NK-92 treated with Interleukin-12 subunit alpha and Interleukin-12 subunit beta, amount 100 ng/mL, for 24 hours (cell line): ENCODE results near the gene OR8G5.
"Not testable (repeated sequence)": the region's sequence is repeated elsewhere in the genome, so short reads cannot be mapped to it uniquely, and the experiment has no call there.

ENCODE experiments used
- DNase-seq: peaks from one replicate; lab custom pipeline; 2025; lab: John Stamatoyannopoulos, UW

Gene OR8G5, protein sequence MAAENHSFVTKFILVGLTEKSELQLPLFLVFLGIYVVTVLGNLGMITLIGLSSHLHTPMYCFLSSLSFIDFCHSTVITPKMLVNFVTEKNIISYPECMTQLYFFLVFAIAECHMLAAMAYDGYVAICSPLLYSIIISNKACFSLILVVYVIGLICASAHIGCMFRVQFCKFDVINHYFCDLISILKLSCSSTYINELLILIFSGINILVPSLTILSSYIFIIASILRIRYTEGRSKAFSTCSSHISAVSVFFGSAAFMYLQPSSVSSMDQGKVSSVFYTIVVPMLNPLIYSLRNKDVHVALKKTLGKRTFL

DNA sequence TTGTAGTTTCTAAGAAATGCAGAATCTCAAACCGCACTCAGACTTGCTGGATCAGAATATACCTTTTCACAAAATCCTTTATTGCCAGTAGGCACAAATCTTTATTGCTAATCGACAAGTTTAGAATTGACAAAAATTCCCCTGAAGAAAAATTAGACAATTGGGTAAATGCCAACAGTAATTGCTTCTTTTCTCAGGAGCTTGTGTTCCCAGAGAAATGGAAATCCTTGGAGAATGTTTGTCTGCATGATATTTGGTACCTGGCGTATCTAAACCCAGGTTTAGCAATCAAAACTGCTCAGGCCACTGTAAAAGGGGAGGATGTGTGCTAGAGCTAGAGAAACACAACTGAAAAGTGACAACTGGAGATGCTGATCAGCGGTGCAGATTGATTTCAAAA lies at the start of gene OR8G5:
Gene OR8G5 (plus strand): TSS at position 301 of the 400 bp plus-strand sequence. CDS start 8,556 bp downstream, outside the sequence.
- DNase-seq: no peak

DNA sequence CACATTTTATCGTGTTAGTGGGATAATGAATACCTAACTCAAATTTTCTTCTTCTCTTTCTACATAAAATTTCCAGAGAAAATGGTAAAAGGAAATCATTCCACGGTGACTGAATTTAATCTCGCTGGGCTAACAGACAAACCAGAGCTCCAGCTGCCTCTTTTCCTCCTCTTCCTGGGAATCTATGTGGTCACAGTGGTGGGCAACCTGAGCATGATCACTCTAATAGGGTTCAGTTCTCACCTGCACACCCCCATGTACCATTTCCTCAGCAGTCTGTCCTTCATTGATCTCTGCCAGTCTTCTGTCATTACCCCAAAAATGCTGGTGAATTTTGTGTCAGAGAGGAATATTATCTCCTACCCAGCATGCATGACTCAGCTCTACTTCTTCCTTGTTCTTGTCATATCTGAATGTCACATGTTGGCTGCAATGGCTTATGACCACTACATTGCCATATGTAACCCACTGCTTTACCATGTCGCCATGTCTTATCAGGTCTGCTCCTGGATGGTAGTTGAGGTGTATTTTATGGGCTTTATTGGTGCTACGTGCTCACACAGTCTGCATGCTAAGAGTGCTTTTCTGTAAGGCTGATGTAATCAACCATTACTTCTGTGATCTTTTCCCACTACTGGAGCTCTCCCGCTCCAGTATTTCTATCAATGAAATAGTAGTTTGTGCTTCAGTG lies 48.9 kb upstream of the OR8G5 start:
- no peak for DNase-seq

DNA sequence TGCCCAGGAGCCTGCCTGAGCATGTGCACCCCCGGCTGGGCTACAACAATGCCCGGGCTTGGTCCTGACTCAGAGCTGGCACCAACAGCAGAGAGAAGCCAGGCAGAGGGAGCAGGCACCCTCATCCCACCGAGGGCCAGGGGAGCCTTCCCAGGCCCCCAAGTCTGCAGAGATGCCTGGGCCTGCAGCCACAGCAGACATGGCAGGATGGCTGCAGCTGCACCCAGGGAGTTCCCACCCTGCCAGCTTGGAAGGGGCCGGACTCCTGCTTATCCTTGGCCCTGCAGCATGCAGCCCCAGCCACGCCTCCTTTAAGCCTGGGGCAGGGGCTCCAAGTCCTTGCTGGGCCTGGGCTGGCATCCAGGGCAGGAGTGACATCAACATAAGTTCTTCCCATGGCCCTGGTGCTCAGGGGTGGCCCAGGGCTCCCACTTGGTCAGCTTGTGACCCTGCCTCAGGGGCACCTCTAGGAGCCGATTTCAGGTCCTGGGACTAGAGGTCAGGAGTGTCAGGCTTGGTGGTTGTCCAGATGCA lies 46.3 kb upstream of the OR8G5 start:
- no peak for DNase-seq

DNA sequence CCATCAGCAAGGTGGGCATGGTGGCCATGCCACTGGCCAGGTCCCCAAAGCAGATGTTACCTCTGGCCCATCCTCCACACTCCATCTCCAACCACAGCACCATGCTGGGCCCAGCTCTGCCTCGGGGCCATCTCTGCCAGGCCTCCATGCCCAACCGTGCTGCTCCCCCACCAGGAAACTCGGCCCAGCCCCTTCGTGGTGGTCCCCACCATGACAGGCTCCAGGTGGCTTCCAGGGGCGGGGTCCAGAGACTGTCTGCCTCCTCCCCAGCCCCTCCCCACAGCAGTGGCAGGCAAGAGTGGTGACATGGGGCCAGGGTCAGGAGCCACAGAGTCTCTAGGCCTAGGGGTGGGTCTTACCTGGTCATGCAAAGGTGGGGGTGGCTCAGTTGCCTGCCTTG lies 45.8 kb upstream of the OR8G5 start:
- DNase-seq: no peak

DNA sequence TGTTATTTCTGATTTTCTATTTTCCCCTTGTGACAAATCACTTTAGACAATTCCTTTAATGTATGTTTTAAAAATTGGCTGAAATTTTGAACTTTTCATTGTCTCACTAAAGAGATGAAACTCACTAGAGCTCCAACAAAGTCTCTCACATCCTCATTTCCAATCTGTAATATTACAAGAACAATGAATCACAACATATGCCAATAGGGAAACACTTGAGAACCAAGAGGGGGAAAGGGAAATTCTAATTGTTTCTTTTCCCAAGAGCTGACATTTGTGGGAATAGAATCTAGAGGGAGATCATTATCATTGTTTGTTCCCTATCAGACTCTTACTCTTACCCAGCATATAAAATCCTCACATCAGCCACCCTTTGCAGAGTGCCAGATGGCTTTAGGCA lies 44.9 kb upstream of the OR8G5 start:
- no peak for DNase-seq

DNA sequence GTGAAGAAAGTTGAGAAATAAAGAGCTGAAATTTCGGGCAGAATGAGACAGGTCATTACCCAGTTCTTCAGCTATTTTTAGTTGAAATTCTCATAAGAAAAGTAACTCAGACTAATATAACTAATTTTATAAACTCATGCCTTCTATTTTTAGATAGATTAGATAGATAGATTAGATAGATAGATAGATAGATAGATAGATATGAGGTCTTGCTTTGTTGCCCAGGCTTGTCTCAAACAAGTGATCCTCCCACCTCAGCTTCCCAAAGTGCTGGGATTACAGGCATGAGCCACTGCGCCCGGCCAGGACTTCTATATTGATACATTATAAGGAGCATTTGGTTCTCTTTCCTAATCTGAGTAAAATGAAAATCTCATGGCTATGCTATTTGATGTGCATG lies 42.1 kb upstream of the OR8G5 start:
- no peak for DNase-seq

DNA sequence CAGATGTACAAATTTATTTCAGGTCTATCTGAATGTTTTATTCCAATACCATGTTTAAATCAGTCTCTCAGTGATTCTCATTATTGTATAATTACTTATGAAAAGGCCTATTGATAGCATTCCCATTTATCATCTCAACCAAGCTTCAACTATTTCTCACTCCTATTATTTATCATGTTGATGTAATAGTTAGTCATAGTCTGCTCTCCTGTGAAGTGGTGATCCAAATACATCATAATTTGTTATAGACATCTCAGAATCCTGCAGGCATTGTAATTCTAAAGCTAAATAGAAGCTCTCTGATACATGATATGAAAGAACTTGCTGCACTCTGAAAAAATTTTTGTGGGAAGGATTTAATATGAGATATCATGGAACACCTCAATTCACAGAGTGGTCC lies 37.0 kb upstream of the OR8G5 start:
- DNase-seq: no peak

DNA sequence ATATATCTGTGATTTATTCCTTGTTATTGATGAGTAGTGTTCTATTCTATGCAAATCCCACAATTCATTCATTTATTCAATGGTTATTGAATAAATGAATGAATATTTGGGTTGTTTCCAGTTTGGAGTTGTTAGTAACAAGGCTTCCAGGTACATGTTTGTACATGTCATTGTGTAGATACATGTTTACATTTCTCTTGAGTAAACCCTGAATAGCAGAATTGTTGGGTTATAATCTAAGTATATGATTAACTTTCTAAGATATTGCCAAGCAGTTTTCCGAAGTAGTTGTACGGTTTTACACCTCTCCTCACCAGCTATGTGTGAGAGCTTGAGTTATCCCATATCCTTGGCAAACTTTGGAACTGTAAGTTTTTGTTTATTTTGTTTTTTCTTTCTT lies 33.8 kb upstream of the OR8G5 start:
- DNase-seq: no peak

DNA sequence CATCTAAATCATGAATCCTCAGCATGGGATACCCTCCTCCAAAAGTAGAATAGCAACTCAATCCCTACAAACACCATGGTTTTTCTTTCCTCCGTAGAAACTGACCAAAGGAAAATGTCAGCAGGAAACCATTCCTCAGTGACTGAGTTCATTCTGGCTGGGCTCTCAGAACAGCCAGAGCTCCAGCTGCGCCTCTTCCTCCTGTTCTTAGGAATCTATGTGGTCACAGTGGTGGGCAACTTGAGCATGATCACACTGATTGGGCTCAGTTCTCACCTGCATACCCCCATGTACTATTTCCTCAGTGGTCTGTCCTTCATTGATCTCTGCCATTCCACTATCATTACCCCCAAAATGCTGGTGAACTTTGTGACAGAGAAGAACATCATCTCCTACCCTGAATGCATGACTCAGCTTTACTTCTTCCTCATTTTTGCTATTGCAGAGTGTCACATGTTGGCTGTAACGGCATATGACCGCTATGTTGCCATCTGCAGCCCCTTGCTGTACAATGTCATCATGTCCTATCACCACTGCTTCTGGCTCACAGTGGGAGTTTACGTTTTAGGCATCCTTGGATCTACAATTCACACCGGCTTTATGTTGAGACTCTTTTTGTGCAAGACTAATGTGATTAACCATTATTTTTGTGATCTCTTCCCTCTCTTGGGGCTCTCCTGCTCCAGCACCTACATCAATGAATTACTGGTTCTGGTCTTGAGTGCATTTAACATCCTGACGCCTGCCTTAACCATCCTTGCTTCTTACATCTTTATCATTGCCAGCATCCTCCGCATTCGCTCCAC lies 31.4 kb upstream of the OR8G5 start:
- DNase-seq: not testable (repeated sequence)

DNA sequence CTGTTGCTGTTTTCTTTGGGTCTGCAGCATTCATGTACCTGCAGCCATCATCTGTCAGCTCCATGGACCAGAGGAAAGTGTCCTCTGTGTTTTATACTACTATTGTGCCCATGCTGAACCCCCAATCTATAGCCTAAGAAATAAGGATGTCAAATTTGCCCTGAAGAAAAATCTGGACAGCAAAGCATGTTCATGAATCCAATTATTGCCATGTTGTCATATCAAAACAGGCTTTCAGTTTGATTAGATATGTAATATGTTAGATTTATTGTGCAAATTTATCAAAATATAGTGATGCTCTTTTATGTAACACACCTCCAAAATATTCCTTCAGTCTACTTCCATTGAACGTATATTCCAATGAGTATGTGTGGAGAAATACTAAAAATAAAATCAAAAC lies 30.7 kb upstream of the OR8G5 start:
- DNase-seq: no peak

DNA sequence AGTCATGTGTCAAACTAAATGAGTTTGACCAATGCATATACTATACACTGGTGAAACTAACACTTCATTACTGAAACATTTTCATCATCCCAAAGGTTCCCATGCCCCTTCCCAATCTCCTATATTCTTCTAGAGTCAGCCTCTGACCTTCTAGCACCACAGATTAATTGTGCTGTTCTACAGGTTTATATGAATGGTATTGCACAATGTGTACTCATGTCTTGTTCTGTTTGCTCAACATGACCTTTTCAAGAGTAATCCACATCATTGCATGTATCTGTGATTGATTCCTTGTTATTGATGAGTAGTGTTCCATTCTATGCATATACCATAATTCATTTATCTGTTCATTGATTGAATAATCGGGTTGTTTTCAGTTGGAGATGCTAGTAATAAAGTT lies 22.8 kb upstream of the OR8G5 start:
- no peak for DNase-seq

DNA sequence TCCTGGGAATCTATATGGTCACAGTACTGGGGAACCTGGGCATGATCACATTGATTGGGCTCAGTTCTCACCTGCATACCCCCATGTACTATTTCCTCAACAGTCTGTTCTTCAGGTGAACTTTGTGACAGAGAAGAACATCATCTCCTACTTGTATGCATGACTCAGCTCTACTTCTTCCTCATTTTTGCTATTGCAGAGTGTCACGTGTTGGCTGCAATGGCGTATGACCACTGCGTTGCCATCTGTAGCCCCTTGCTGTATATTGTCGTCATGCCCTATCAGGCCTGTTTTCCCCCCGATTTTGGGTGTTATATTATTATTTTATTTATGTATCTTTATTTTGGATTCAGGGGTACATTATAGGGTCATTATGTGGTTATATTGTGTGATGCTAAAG lies 17.7 kb upstream of the OR8G5 start:
- DNase-seq: no peak

DNA sequence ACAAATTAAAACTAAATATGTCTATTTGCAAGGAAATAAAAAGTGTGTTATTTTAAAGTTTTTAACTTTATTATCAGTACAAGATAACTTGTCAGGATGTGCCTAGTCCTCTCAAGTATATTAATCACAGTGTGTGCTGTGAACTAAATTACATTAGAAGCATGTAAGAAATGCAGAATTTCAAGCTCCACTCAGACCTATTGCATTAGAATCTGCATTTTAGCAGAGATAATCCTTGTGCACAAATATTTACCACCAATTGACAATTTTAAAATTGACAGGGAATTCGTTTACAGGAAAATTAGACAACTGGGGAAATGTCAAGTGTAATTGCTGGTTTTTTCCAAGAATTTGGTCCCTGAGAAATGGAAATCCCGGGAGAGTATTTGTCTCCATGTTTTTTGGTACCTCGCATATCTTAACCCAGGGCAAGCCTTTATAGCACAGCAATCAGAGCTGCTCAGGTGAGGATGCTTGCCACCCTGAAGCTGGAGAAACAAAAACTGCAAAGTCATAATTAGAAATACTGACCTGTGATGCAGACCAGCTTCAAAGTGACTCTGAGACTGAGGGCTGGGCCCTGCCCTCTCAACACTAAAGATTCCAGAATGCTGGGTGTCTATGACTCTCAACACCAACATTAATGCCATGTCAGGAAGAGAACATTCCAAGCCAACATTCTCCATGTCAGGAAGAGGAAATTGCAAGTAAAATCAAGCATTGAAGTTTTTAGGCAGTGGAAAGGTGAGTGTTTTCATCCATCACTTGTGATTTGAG lies 15.4 kb upstream of the OR8G5 start, which contains the start of gene OR8G1:
Gene OR8G1 (plus strand): TSS at position 475 of the 777 bp plus-strand sequence. CDS start 8,581 bp downstream, outside the sequence.
- no peak for DNase-seq

DNA sequence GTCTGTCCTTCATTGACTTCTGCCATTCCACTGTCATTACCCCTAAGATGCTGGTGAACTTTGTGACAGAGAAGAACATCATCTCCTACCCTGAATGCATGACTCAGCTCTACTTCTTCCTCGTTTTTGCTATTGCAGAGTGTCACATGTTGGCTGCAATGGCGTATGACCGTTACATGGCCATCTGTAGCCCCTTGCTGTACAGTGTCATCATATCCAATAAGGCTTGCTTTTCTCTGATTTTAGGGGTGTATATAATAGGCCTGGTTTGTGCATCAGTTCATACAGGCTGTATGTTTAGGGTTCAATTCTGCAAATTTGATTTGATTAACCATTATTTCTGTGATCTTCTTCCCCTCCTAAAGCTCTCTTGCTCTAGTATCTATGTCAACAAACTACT lies 6.3 kb upstream of the OR8G5 start:
- DNase-seq: not testable (repeated sequence)

DNA sequence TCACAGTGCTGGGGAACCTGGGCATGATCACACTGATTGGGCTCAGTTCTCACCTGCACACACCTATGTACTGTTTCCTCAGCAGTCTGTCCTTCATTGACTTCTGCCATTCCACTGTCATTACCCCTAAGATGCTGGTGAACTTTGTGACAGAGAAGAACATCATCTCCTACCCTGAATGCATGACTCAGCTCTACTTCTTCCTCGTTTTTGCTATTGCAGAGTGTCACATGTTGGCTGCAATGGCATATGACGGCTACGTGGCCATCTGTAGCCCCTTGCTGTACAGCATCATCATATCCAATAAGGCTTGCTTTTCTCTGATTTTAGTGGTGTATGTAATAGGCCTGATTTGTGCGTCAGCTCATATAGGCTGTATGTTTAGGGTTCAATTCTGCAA lies 8.9 kb downstream of the OR8G5 start:
- DNase-seq: not testable (repeated sequence)

DNA sequence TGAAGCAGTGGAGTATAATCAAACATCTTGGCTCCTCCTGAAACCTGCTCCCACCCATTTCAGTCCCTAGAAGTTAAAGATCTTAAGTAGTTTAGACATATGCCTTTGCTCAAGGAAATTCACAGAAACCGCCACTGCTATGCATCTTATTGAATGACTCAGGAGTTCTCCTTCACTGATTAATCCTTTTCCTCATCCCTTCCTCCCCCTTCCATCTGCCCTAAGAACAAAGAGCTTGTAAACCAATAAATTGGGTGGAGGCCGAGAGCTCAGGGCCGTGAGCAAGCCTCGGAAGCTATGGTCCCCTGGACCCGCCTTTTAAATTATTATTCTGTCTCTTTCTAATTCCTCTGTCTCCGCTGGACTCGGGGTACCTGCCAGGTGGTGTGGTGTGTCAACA lies 14.7 kb downstream of the OR8G5 start:
- DNase-seq: not testable (repeated sequence)

DNA sequence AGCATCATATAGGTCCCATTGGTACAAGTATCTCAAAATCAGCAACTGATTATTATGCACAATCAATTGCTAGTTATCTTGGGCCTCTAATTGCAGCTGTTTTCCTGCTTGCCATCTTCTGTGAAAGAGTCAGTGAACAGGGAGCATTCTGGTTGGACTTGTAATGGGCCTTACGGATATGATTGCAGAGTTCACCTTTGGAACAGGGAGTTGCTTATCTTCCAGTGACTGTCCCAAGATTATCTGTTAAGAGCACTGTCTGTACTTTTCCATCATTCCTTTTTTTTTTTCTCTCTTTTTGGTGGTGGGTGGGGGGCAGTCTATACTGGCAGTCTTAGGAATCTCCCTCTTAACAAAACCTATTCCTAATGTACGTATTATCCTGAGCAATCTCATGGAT lies 17.8 kb downstream of the OR8G5 start:
- no peak for DNase-seq

DNA sequence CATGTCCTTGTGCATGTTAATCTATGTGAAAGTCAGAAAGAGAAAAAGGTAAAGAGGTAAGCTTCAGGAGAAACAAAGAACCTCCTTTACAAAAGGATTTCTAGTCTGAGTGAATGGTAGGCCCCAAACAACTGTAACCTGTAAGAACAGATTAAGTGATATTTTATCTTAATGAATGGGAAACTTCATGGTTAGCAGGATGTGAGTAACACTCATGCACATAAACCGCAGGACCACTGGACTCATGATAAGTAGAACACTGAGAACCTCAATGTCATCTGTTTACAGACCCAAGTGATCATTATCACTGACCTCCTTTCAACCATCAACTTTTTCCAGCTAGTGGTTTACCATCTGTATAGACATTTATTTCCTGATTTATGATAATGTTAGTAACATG lies 19.9 kb downstream of the OR8G5 start:
- peak; percentile 1 for DNase-seq

DNA sequence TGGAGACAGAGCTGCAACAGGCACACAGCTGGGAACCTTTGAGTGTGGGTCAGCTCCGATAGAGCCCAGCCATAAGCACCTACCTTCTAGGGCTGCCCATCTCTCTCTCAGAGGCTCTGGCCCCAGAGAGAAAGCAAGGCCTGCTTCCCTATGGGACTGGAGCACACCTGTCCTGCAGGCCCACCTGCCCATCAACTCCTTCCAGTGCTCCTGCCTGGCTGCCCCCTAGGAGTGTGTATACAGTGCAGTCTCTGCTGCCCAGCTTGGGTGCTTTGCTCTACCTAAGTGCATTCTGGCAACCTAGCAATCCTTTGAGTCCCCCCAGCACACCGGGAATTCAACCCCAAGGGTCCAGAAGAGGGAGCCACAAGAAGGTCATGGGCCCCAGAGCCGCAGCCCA lies 21.0 kb downstream of the OR8G5 start:
- DNase-seq: no peak

DNA sequence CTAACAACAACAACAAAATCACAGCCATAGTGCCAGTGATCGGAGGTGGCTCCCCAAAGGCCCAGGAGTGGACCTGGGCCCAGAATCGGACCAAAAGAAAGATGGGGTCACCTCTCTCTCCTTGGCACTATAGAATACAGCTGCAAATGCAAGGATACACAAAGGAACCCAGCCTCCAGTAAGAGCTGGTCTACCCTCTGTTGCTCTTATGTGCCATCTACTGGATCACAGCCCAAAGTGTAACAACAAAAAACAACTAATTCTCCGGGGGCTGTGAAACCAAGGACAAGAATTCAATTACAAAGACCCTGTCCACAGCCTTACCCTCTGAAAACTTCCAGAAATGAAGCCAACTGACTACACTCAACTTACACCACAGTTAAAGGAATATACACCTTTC lies 21.6 kb downstream of the OR8G5 start:
- DNase-seq: no peak

DNA sequence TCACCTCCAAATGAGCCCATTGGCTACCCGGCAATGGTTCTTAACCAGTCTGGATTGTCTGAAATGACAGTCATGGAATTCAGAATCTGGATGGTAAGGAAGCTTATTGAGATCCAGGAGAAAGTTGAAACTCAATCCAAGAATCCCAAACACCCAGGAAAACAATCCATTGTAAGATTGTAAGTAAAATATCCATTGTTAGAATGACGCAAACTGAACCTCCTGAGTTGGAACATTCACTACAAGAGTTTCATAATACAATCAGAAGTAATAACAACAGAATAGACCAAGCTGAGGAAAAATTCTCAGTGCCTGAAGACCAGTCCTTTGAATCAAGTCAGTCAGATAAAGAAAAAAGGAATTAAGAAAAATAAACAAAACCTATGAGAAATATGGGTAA lies 22.1 kb downstream of the OR8G5 start:
- DNase-seq: no peak
